ENCODE data around the gene DCLK2.

DCLK2 gene

DNA sequence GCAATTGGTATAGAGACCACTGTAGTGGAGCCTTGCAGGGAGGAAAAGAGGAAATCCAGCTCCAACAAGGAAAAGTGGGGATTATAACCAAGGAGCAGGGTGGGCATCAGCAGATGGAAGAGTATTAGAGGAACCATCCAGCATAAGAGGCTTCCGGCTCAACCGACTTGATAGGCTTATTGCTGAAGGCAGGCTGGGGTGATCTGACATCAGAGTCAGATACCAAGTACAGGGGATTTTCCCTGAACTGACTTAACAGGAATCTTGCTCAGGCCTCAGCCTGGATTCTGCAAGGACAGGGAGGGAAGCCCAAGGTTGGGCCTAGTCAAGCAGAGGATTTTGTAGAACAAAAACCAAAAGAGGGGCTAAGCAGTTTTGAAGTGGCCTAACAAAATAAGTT, 129.6 kb downstream of the DCLK2 start:
- no peak for DNase-seq (ENCODE audit: low read depth in 2 of 2)

DNA sequence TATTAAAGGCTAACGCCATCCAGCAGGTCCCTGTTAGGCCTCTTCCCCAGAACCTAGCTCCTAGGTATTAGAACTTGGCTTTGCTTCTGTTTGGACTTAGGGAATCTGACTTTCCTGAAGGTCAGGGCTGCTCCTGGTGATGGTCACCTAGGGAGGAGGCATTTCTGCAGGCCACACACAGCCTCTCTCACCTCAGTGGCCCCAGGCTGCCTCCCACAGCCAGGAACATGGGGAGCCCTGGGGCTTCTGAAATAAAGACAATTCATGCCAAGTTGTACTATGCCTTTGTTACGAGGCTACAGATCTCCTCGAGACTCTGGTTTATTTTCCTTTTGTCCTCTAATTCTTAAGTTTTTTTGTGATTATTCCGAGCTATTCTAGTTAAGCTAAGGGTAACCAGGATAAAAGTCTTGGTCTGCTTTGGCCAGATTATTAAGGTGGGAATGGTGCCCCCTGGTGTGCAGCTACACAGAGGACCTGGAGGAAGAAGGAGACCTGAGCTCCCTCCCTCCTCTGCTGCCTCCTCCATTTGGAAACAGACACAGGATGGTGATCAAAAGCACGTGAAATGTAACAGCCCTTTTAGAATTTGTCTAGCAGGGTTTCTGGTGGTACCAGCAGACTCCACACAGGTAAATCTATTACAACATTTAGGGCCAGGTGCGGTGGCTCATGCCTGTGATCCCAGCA, 131.0 kb downstream of the DCLK2 start:
- DNase-seq (ENCODE audit: low read depth in 2 of 2): no peak

DNA sequence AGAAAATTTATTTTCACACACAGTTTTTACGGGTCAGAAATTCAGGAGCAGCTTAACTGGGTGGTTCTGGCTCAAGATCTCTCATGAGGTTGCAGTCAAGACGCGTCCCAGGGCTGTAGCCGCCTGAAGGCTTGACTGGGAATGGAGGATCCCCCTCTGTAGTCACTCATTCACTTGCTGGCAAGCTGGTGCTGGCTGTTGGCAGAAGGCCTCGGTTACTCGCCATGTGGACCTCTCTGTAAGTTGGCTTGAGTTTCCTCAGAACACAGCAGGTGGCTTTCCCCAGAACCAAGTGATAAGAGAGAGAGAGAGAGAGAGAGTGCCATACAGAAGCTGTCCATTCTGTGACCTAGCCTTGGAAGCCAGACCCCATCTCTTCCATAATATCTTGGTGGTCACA, 132.8 kb downstream of the DCLK2 start:
- no peak for DNase-seq (ENCODE audit: low read depth in 2 of 2)

DNA sequence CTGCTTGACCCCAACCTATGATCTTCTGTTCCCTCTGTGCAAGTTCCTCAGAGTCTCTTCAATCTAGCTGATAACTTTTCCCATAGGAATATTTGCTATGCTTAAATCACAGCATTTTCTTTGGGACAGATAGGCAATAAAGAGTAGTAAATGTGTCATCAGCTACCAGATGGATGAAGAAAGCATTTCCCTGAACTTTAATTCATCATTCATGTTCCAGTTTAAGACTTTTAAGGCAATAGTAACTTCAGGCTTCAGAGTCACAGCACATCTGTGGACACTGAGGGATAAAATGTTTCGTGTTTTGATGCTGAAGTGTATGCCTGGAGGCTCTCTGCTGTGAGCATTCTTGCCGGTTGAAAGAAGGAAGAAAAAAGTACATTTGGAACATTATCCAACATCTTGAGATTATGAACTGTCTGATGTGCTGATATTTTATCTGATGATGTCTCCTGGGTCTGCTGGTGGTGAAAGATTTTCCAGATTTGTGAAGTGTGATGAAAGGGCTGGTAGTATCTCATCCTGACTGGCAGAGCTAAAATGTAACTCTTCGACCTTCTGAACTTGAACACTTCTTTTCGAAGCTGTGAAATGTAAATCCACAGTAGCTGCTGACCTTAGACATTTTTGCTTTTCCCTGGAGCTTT, 133.7 kb downstream of the DCLK2 start:
- DNase-seq (ENCODE audit: low read depth in 2 of 2): peak; percentile 81 to 87

DNA sequence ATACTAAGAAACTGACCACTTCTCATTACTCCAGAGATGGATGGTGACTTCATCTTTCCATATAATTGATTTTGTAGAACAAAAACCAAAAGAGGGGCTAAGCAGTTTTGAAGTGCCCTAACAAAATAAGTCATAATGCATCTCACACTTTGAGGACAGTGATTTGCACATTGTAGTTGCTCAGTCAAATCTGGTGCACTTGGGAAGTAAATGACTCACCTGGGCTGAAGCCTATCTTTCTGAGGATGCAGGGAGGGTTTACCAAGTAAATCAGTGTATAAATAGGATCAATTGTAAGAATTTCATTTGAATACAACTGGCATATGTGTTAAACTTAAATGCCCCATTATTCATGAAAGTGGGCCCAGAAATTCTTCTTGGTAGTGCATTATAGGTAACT, 134.2 kb downstream of the DCLK2 start:
- no peak for DNase-seq (ENCODE audit: low read depth in 2 of 2)

DNA sequence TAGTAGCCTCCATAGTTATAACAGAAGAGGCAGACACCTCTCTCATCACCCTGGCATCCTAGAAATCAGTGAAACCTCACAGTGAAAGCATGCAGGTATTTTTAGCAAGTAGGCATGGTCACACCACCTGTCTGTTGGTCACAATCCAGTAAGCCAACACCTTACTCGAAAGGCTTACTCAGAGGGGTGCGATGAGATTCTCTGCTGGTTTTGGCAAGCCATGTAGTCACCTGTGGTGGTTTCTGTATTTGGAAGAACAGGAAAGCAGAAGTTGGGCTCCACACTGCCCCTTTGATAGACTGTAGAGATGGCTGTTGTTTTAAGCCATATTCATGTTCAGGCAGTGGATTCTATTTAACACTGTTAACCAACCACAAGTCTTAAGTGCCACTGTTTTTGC, 134.7 kb downstream of the DCLK2 start:
- no peak for DNase-seq (ENCODE audit: low read depth in 2 of 2)

DNA sequence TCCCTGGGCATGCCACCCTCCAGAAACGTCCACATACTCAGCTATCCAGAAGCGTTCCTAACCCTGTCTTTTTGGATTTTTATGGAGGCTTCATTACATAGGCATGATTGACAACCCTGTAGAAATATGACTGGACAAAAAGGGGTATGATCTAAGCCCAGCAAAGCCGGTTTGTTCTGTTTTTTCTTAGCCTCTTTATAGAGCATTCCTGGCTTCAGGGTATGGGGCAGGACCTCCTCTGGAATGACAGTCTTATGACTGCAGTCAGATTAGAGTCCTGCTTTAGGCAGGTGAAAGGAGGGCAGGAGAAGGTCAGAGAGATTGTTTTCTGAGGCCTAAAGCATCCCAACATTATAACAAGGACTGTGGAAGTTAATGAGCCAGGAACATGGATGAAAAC, 137.4 kb downstream of the DCLK2 start:
- DNase-seq (ENCODE audit: low read depth in 2 of 2): no peak

DNA sequence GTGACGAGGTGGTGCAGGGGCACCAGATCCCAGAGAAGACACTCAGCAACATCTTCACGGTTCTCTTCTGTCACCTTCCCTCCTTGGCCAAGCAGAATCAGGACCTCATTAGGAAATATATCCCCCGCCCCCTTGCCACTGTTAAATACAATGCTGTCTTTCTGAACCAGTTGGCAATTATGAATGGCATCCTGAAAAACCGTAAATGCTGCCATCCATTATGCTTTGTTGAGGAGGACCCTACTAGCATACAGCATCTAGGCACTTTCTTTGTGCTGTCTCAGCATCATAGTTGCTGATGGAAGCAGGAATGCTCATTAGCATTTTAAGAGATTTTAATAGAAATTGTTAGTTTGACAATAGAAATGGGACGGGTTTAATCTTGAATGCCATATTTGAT, 138.5 kb downstream of the DCLK2 start:
- no peak for DNase-seq (ENCODE audit: low read depth in 2 of 2)

DNA sequence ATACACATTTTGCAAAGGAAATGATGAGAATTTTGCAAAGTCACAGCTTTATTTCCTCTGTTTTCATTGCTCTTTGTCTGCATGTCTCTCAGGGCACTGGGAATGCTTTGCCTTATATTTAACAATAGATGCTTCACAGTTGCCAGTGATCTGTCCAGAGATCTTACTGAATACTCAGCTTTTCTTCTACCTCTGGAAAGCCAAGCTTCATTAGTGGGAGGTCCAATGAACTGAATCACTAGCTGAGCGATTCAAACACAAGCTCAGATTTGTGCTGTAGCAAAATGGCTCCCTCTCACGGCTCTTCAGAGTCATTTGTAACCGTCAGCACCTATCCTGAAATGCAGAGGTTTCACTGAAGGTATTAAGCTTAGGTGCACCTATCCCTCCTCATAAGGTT, 138.9 kb downstream of the DCLK2 start:
- DNase-seq (ENCODE audit: low read depth in 2 of 2): no peak

DNA sequence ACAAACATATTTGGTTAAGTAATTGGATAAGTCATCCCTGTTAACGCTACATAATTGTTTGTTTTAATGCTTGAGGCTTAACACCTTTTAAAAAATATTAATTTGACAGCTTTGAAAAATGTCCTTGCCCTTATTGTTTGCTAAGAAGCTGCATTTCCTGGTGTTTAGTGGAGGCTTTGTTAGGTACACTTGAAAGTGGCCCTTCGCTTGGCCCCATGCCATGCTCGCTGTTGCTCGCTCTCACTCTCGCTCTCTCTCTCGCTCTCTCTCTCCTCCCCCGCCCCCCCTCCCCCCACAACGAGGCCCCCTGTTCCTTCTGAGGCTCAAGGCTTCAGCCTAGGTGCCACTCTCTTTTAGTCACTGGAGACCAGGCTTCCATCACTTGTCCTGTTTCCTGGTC, 139.6 kb downstream of the DCLK2 start:
- no peak for DNase-seq (ENCODE audit: low read depth in 2 of 2)

DNA sequence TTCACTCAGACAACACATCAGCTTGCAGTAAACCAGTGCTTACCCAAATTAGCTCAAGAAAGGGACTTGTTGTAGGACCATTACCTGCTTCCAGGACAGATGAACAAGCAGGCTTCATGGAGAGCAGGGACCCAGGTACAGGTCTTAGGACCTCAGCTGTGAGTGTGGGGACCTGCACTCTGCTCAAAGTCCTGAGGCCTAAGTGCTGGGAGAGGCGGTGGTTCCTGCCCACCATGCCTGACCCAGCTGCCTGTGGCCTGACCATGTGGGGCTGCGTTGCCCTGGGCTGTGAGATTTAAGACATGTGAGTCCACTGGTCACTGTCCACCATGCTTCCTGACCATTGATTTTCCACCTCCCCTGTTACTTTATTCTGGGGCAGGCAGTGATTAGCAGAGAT, 140.2 kb downstream of the DCLK2 start:
- no peak for DNase-seq (ENCODE audit: low read depth in 2 of 2)

DNA sequence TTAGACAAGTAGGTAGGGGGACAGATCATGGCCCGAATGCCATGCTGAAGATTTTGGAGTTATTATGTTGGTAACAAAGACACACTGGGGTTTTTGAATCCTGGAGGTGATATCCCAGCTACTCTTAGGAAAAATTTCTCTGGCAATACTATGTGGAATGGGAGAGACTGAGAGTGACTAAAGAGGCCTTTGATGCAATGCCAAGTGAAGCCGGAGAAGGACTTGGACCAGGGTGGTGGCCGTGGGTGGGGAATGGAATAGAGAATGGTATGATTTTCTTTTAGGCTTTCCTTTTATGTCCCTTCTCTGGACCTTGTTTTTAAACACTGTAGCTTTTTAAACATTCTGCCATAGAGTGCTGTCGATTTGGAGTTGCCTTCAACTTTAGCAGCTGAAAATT, 141.6 kb downstream of the DCLK2 start:
- no peak for DNase-seq (ENCODE audit: low read depth in 2 of 2)

DNA sequence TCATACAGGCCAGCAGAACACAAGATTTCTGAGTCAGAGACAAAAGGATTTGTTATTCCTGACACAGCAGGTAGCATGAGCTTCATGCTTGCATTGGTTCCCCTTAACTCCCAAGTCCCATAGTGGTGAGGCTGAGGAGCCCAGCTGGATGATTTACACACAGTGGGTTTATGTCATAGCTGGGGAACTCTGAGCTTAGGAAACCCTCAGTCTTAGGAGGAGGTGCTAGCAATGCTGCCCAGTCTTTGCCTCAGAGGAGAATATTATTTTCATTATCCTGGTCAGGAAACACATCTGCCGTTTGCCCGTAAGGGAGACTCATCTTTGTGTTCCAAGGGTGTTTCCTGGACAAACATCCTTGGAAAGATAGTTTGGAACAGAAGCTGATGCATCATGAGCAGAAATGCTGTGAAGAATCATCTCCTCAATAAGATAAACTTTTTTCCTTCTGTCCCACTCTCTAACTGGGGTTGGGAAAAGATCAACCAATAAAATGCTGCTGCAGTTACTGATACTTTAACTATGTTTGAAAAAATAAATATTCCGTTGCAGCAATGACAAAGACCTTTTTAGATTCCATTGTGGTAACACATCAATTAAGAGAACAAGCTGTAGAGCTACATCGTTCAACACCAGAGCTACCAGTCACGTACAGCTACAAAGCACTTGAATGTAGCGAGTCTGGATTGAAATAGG, 146.8 kb downstream of the DCLK2 start:
- DNase-seq (ENCODE audit: low read depth in 2 of 2): peak; percentile 92 to 94

DNA sequence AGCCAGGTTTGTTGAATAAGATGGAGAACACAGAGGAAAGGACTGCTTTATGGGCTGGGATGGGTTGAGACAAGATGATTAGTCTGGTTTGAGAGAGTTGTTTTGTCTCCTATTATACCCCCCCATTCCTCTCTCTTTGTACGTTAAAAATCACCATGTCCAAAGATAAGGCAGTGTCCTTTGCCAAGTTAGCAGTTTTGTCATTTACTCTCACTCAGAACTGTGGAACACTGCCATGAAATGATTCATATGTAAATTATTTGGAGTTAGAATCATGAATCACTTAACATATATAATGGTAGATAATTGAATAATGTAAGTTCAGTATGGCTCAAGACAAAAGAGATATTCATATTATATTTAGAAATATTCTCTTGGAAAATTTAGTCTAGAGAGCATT, 151.3 kb downstream of the DCLK2 start:
- peak; percentile 78 for DNase-seq (ENCODE audit: low read depth in 2 of 2)

DNA sequence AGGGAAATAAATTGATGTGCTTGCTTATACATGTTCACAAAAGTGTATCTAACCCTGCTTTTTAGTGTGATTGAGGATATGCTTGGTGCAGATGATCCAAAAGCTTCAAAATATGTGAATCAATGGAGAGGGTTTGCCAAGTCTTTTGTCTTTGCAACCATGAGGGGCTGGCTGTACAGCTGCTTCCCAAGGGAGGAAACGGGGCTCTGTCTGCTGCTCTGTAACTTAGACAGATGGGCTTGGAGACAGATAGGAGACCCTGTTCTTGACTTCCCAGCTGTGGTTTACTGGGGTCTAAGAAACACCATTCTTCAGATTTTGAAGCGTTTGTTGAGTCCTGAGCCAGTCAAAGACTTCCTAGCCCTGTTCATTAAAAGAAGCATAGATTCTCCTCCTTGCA, 152.3 kb downstream of the DCLK2 start:
- no peak for DNase-seq (ENCODE audit: low read depth in 2 of 2)

DNA sequence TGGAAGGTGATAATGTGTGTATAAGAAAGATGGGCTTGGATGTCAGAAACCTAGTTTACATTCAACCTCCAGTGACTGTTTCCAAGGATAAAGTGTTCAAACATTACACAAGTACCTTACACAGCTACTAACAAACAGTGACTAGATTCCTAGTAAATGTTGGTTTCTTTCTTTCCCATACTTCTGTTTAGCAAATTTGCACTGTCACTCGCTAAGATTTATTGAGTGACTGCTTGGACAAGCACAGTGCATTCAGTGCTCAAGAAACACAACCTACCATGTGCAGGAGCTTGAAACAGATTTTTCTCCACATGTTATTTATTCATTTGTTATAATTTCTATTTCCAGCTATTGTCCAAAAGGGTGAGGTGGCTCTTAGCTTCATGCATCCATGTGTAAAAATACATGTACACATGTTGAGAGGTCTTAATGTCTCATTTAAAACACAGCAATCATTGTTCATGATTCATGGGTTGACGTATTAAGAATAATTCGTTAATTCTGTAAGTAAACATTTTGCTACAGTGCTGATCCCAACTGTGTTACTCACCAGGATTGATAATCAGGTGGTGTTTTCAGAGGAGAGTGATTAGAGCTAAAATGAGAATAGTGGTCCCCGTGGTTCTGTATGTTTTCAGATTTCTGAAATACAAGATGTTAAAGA, 153.0 kb downstream of the DCLK2 start:
- no peak for DNase-seq (ENCODE audit: low read depth in 2 of 2)

DNA sequence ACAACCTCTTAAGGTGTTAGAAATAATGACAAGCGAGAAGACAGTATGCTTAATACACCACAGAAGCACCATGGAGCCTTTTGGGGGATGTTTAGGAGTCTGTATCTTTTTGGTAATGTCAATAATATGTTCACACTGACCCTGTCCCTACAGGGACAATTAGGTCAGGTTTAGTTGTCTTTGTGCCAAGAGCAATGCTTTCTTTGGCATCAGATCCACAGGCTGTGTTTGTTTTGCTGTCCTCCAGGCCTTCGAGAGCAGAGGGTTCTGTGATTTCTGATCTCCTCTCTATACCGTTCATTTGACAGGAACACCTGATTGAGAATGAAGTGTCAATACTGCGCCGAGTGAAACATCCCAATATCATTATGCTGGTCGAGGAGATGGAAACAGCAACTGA, 153.8 kb downstream of the DCLK2 start:
- no peak for DNase-seq (ENCODE audit: low read depth in 2 of 2)

DNA sequence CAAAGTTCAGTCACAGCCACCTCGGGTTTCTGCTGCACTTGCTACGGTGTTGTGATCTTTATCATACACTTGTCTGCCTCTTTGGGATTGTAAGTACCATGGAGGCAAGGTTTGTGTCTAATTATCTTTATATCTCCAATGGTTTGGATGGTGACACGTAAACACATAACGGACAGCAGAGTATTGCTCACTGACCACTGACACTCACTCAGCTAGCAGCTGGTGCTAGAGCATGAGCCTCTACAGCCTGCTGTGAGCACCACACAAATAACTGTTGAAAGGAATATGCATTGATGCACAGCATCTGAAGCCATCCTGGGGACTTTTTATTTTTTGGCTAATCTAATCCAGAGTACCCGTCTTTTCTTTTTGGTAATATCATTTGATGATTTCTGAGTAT, 156.0 kb downstream of the DCLK2 start:
- DNase-seq (ENCODE audit: low read depth in 2 of 2): no peak

DNA sequence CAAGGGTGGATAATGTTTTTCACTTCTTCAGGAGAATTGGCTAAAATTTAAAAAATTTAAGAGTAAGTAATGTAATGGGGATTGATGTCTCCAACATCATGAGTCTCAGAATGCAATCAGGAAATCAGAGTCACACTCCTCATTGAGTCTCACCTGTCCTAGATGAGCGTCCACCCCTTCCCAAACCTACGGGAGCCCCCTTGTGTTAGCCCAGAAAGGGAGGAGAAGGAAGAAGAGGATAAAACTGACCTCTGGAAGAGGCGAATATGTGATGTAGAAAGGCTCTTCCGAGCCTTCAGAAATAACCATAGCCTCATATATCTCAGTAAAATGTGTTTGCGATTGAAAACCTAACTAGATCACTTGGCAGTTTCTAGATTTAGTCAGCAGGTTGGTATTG, 157.1 kb downstream of the DCLK2 start:
- no peak for DNase-seq (ENCODE audit: low read depth in 2 of 2)

DNA sequence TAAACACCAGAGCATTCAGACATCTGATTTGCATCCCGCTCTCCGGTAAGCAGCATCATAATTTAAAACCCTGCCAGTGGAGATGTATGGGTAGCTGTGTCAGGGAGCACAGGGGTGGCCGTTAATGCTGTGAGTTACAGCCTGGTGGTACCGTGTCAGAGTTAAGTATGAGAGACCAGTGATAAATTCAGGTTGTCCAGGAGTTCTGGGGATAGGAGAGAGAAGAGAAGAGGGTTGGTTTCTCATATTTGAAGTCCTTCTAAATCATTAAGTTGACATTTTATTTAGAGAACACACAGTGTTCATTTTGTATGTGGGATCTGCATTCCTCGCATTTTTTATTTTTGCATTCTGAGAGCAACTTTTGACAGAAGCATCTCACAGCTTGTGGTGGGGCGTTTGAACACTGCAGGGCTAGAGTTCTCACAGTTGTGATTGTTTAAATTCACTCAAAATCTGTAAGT, 157.6 kb downstream of the DCLK2 start:
- DNase-seq (ENCODE audit: low read depth in 2 of 2): no peak

DNA sequence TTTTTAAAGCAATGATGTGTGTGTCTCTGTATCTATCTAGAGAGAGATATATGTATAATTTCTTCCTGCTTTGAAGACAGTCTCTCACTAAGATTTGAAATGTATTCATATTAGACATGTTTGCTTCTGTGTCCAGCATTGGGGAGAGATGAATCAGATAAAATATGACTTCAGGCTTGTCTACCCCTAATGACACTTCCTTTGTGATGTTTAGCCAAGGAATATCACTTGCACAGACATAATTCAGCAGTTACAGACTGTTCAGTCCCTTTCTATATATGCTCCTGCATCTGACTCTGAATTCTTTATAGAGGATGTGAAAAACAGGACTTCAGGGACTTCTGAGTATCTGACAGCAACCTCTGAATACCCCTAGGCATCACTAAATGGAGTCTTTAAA, 158.4 kb downstream of the DCLK2 start:
- no peak for DNase-seq (ENCODE audit: low read depth in 2 of 2)

DNA sequence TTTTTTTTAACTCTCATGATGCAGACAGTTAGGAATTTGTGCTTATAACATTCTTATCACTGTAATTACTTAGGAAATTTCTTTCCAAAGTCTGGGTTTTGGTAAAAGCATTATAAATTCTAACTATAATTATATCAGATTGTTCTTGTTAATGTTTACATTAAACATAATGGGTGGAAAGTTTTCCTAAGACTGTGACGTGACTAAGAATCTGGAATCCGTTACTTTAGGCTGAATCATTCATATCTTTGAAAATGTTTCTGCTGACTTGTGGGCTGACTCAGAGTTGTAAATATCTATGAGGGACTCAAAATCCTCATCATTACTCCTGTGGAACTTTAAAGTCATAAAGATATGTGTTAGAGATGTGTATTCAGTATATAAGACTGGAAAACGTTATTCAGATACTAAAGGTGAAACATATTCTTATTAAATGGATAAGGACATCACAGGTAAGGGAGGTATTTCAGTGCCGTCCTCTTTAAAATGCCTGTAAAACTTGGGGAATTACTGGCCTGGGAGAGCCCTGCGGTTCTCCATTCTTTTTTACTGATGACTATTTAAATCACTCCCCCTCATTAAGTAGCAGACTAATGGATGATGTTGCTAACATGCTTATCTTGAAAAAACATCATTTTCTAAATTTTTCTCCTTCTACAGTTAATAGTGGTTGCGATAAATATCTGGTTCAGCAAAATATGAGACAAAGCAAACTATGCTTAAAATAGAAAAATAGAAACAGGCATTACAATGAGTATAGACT, 159.0 kb downstream of the DCLK2 start:
- DNase-seq (ENCODE audit: low read depth in 2 of 2): peak; percentile 88 to 89
